ENCODE results near the gene ASAP3.

Gene ASAP3

GRCh38 chr1:23524716-23525401 lies 40.9 kb upstream of the ASAP3 start:
- no peak for TF ChIP-seq CTCF (IDR thresholded peaks at IDR 0.05; ENCODE audit: low read depth, low read length)
- H3K4me3 ChIP-seq (ENCODE audit: low read depth, low read length): no peak overlapping the region

DNA sequence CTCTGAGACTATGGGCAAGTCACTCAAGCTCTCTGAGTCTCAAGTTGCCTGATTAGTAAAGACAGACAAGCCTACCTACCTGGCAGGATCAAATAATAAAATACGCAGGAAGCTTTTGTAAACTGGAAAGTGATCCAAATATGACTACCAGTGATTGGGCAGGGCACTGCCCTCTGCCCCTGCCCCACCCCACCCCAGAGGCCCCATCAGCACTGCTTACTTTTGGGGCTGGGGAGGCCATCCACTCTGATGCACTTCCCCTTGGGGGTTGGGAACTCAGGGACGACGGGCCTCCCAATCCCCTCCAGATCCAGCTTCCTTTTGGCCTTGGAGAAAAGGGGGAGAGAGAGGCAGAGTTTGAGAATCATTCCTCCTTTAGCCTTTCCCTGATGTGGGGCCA lies 40.2 kb upstream of the ASAP3 start:
- no peak for TF ChIP-seq CTCF (IDR thresholded peaks at IDR 0.05; ENCODE audit: low read depth, low read length)

DNA sequence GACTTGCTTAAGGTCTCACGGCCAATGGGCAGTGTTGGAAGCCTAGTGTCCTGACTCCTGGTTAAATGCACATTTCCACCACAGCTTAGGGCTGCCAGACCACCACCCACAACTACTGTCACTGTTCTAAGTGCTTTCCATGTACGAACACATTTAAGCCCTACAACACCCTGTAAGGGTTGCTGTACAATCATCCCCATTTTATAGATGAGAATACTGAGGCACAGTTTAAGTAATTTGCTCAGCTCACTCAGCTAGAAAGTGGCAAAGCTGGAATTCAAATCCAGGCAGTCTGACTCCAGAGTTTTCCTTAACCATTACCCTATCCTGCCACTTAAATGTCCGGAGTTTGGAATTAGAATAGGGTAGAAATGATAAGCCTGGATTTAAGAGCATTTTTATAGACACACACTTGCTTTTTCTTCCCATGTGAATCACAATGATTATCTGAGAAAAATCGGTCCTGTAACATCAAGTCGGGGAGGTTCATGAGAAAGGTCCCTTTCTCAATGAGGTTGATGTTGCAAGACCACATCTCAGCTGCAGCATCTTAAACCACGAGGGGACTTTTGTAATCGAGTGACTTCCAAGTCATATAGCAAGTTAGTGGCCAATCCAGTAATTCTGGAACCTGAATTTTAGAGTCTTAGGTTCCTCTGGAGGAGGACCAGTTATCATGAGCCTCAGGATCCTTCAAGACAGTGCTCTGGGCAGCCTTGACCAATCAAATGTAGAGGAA lies 38.4 kb upstream of the ASAP3 start:
- no peak overlapping the region for H3K4me3 ChIP-seq (ENCODE audit: low read depth, low read length)
- no peak for TF ChIP-seq CTCF (IDR thresholded peaks at IDR 0.05; ENCODE audit: low read depth, low read length)

More for the DNA sequence above, 40.2 kb upstream of the ASAP3 start:
- H3K4me3 ChIP-seq (ENCODE audit: low read depth, low read length): no peak overlapping the region

GRCh38 chr1:23521588-23521987 lies 37.6 kb upstream of the ASAP3 start:
- no peak for TF ChIP-seq CTCF (IDR thresholded peaks at IDR 0.05; ENCODE audit: low read depth, low read length)
- H3K4me3 ChIP-seq (ENCODE audit: low read depth, low read length): no peak overlapping the region

DNA sequence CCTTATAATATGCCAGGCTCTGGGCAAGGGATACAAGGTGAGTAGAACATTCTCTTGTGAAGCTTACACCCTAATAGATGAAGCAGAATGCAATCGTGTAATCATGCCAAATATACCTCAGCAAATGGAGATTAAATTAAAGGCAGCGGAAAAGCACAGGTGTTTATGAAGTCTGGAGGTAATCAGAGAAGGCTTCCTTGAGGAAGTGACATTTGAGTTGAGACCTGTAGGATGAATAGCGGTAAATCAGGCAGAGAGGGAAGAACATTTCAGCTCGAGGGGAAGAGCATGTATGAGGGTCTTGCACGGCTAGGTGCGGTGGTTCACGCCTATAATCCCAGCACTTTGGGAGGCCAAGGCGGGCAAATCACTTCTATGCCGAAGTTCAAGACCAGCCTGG lies 33.6 kb upstream of the ASAP3 start:
- no peak for TF ChIP-seq CTCF (IDR thresholded peaks at IDR 0.05; ENCODE audit: low read depth, low read length)
- no peak overlapping the region for H3K4me3 ChIP-seq (ENCODE audit: low read depth, low read length)

DNA sequence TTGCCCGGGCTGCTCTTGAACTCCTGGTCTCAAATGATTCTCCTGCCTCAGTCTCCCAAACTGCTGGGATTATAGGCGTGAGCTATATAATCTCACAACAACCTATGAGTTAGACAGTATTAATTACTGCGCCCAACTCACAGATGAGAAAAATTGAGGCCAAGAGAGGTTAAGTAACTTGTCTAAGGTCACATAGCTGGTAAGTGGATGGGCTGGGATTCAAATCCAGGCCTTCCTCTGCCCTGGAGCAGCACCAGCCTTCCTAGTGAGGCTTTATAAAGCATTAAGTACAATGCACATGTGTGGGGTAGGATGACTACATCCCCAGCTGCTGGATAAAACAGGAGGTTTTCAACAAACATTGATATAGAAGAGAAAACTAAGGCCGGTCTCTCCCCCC lies 31.9 kb upstream of the ASAP3 start:
- TF ChIP-seq CTCF (IDR thresholded peaks at IDR 0.05; ENCODE audit: low read depth, low read length): no peak
- H3K4me3 ChIP-seq (ENCODE audit: low read depth, low read length): no peak overlapping the region

DNA sequence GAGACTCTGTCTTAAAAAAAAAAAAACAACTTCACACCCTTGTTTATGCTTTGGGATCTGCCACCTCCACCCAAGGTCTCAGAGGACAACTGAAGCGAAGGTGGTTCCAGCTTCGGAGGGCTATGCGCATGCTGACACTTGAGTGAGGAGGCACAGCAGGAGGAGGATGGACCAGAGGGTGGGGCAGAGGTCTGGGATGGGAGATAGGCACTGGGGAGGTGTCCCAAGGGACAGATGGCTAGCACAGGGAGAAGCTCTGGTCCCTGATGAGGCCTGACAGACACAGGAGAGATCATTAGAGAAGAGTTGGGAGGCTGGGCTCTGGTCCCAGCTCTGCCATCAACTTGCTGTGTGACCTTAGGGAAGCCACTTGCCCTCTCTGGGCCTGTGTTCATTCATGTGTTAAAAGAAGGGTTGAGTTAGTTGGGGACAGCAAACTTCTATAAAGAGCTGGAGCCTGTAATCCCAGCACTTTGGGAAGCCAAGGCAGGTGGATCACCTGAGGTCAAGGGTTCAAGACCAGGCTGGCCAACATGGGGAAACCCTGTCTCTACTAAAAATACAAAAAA lies 30.2 kb upstream of the ASAP3 start:
- H3K4me3 ChIP-seq (ENCODE audit: low read depth, low read length): no peak overlapping the region
- no peak for TF ChIP-seq CTCF (IDR thresholded peaks at IDR 0.05; ENCODE audit: low read depth, low read length)
